NCI-H748 (cell line): ENCODE data around the gene DENND5A.
"Not testable (repeated sequence)": the region's sequence is repeated elsewhere in the genome, so short reads cannot be mapped to it uniquely, and the experiment has no call there.

ENCODE experiments used
- DNase-seq: peaks from one replicate; lab custom pipeline; 2025; ENCODE audit not compliant: unreplicated experiment; lab: John Stamatoyannopoulos, UW

The DENND5A gene

DNA sequence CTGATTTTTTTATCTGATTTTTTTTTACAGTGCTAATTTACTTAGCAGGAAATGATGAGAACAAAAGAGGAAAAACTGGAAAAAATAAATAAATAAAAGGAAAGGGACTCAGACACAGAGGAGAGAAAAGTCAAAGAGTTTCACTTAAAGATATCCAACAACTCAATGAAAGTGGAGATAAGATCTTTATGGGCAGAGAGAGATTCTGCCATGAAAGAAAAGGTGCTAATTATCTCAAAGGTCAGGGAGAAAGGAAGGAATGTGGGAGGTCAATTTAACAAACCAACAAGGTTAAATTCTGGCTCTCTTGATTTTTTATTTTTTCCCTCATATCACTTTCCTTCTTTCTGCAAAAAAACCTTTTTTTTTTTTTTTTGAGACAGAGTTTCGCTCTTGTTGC is 86.0 kb downstream of the DENND5A start:
- no peak for DNase-seq

DNA sequence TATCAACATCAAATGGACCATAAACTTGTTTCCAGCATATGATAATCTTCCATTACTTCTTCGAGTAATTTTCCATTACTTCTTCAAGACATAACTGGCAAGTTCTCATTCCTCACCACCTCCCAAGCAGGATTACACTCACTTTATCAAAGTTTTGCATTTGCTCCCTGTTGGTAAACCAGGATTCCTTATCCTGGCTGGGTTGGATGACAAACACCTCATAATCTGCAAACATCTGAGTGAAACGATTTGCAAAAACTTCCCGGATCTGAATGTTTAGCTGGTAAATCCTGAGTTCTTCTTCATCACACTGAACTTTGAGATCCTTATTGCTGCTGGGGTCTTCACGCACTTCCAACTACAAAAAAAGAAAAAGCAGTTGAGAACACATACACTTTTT is 86.4 kb downstream of the DENND5A start:
- no peak for DNase-seq

DNA sequence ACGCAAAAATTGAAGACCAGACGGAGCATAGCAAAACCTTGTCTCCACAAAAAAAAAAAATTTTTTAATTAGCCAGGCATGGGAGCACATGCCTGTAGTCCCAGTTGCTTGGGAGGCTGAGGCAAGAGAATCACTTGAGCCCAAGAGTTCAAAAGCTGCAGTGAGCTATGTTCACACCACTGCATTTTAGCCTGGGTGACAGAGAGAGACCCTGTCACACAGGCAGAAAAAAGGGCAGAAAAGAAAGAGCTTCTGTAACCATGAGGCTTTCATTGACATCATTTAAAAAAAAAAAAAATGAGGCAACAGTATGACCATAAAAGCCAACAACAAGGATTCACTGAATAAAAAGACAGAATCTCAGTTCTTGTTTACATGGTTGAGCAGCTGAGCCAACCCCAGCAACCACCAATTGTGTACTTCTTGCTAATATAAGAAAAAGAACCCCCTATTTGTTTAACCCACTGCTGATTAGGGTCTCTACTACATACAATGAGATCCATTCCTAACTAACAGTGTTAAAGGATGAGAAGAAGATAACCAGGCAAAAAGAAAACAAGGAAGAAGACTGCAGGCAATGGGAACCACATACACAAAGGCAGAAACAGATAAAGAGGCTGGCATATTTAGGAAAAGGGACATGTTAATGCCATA is 87.6 kb downstream of the DENND5A start:
- DNase-seq, result no peak

DNA sequence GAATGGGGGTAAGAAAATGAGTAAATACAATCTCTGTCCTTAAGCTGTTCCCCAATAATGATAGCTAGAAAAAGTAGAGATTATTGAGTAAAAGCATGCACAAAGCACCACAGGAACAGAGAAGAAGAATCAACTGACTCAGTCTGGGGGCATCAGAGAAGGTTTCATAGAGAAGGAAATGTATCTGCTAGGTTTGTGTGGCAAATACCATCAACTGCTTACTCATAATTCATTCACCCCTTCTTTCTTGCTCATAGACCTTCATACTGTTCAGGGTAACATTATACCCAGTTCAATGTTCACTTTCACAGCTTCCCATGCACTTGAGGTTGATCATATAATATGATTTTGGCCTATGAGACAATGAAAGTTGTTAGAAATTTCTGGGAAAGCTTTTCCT is 88.6 kb downstream of the DENND5A start:
- DNase-seq, result no peak

DNA sequence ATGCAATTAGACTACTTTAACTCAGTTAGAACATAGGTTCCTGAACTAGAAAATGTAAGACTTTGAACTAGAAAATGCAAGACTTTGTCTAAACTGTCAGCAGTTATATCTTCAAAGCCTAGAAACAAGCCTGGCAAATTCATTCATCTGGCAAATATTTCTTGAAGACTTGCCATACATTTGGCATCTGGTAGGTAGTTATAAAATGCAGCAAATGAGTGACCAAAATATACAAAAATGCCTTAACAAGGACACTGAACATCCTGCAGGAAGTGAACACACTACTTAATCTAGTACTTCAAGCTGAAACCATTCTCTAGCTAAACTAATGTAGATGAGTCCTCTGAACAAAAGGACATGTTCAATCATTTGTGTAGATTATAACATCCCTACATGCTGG is 89.0 kb downstream of the DENND5A start:
- no peak for DNase-seq

DNA sequence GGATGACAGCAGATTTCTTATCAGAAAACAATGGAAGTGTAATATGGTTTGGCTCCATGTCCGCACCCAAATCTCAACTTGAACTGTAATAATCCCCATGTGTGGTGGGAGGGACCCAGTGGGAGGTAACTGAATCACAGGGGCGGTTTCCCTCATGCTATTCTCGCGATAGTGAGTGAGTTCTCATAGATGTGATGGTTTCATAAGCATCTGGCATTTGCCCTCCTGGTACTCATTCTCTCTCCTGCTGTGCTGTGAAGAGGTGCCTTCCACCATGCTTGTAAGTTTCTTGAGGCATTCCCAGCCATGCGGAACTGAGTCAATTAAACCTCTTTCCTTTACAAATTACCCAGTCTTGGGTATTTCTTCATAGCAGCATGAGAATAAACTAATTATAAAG is 92.8 kb downstream of the DENND5A start:
- no peak for DNase-seq

DNA sequence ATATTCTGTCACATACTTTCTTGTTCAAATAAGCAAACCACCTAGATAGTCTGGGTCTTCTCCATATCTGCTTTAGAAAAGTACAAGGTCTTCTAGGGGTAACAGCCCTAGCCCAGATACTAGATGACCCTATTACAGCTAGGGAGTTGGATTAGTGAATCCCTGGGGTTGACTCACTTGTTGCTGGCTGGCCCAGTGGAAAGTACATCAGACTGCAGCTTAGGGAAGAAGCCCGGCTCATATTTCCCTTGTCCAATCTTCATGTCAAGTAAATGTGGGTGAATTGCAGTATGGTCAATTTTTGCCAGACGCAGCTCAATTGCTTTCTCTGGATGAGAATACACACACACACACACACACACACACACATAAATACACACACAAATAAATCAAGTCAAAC is 94.7 kb downstream of the DENND5A start:
- no peak for DNase-seq

DNA sequence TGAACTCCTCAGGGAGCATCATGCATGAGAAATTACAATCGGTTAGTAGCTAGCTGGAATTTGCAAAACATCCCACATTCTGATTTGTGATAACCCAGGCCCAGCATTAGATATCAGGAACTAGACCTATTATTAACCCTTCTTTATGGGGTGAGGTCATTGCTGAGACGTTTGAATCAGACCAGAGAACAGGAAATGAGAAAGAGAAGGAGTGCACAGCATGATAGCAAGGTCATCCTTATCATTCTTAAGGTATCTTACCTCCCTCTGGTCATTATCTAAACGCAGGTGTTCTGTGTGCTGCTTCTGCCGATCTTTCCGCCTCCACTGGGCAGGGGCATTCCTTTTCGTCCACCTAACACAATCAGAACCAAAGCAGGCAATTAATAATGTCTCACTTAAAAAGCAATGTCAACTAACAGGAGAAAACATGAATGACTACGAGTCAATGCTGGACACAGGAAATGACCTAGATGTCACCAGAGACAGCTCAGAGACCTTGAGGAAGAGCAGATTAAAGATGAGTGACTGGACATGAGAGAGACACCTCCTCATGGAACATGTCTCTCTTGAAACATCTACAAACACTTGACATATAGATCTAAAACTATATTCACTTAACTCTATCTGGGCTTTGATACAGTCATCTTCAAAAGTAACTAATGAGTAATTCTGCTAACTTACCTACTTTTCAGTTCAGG is 95.4 kb downstream of the DENND5A start:
- DNase-seq, result no peak

DNA sequence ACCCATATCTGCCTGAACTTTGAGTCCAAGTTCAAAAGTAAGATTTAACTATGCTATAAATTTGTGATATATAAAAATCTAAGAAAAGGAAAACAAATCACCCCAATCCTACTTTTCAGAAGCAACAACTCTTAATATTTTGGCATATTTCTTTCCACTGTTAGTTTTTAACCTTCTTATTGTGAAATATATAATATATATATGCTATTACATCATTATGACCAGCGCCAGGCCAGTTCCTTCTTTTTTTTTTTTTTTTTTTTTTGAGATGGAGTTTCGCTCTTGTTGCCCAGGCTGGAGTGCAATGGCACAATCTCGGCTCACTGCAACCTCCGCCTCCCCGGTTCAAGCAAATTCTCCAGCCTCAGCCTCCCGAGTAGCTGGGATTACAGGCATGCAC is 103.2 kb downstream of the DENND5A start:
- DNase-seq, result not testable (repeated sequence)

DNA sequence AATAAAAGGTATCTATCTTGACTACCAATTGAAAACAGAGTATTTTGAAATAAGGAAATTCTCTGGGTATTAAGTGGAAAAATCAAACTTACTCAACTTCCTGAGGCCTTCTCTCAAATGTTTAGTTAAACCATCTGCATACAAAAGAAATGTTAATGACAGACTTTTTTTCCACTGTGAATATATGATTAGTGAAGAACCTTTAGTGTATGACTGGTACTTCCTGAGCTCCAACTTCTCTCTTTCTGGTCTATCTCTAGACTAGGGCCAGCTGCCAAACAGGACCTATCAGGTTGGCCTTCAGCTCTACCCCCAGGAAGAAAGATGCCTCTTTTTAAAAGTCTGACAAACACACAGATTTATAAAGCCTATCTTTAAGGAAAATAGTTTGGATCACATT is 105.0 kb downstream of the DENND5A start:
- no peak for DNase-seq

DNA sequence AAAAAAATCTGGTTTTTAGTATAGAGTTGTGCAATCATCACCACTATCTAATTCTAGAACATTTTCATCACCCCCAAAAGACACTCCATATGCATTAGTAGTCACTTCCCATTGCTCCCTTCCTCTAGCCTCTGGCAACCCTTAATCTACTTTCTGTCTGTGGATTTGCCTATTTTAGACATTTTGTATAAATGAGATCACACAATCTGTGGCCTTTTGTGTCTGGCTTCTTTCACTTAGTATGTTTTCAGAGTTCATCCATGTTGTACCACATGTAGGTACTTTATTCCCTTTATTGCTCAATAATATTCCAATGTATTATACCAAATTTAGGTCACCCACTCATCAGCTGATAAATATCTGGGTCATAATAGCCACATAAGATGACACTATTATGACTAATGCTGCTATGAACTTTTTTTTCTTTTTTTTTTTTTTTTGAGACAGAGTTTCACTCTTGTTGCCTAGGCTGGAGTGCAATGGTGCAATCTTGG is 106.2 kb downstream of the DENND5A start:
- DNase-seq, result no peak

DNA sequence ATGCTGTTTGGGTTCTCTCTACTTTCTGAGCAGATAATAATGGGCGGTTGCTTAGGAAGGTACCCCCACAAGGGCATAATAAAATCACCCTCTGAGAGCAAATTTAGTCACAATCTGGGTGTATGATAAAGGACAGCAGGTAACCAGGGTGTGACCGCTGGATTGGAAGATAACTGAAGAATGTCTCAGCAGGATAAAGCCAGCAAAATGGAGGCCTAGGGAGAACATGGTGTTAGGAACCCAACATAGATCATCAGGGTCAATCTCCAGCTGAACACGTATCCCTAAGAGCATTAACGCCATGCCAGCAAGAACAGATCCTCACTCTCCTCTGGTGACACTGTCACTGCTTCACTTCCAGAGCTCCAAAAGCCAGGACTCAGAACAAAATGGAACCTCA is 109.2 kb downstream of the DENND5A start:
- no peak for DNase-seq

DNA sequence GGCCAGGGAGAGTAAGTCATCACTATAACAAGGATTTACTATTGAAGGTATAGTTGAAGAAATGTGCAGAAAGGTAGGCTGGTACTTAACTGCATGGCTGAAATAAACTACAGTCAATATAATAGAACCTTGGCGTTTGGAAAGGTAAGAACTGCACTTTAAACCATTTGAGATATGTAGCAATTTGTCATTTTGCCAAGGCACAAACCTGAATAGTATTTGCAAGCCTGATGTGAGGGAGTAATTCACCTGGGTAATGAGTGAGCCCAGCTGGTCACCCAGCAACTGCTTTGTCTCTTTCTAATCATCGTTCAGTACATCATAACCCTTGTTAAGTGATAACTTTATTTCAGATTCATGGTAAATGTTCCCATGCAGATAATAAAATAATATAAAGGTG is 111.5 kb downstream of the DENND5A start:
- no peak for DNase-seq

DNA sequence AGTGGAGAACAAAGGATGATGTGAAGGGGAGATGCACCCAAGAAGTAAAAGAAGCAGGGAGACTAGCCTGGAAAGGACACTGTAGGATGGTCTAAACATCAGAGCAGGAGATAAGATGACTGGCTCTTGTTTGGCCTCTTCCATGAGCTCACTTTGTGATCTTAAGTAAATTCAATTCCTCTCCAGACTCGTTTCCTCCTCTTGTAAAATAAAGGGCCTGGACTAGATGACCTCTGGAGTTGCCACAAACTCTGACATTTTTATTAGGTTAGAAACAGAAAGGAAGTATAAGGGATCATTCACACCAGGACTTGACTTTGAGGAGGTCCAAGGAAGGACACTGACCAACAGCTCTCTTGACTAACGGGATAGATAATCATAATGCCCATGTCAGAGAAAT is 113.5 kb downstream of the DENND5A start:
- DNase-seq, result no peak

DNA sequence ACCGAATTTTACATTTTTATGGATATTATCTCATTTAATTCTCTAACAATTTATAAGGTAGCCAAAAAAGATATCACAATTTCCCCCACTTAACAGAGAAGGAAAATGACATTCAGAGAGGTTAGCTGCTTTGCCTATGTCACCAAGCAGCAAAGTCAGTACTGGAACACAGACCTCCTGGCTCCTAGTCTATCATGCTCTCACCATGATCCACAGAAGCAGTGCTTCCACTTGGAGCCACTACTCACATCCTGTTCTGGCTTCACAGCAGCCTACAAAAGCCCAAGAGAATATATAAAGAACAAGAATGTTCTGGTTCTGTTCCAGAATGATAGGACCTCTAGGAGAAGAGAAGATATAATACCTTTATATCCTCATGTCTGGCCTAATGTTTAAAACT is 114.2 kb downstream of the DENND5A start:
- DNase-seq, result no peak

DNA sequence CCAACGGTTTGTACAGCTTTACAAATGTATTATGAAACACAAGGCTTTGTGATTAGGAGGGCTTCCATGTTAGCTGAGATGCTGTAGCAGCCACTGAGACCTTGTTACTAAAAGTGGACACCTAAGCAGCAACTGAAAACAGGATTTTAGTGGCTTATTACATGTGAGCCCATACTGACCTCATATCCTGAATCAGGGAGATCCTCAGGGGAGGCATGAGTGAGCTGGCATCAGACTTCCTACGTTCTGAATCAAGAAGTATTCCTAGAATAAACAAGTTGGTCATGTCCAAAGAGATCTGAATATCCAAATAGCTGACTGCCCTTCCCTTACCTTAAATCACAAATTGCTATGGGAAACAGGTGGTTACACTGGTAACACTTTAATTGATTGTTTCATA is 114.6 kb downstream of the DENND5A start:
- DNase-seq, result no peak

DNA sequence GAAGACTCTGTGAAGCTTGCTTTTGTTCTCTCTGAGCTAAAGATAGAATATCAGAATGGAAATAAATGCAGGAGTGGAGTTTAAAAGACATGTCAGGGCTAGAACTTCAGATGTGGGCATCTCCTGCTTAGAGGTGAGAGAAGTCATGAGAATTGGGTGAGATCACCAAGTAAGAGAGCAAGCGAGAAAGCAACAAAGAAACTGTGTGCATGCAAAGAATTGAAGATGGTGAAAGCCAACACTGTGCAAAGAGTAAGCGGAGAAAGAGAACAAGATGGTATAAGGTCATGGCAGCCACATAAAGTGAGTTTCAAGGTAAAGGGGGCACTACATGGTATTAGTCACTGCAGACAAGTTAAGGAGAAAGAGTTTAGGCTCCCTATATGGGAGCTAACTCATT is 116.4 kb downstream of the DENND5A start:
- no peak for DNase-seq

DNA sequence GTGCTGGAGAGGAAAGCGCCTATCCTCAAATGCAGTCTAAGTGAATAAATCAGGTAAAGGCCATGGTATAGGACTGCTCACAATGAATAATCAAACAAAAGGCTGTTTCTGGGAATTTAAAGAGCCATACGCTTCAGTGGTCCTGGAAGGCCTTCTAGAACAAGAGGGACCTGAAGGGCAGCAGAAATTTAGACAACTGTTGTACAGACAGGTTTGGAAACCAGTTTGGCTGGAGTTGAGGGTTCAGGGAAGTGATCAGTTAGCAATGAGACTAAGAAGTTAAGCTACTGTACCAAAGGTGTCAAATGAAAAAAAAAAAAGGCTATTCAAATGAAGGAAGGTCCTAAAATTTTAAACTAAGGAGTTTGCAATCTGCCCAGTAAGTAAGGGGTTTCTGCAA is 117.1 kb downstream of the DENND5A start:
- no peak for DNase-seq

DNA sequence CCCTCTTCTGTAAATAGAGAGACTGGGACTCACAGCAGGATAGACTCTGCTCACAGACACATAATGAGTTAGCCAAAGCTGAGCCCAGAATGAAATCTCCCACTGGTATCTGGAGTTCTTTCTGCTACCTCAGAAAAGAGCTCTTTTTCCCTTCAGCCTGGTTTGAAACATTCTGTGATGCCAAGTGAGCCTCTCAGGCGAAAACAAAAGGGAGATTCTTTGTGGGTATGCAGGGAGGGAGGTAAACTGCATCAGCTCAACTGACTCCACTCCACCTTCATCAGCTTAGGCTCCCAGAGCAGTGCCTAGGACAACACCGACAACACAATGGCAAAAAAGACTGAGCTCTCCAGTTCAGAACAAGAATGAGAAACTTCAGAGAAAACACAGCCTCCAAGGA is 118.7 kb downstream of the DENND5A start:
- no peak for DNase-seq

DNA sequence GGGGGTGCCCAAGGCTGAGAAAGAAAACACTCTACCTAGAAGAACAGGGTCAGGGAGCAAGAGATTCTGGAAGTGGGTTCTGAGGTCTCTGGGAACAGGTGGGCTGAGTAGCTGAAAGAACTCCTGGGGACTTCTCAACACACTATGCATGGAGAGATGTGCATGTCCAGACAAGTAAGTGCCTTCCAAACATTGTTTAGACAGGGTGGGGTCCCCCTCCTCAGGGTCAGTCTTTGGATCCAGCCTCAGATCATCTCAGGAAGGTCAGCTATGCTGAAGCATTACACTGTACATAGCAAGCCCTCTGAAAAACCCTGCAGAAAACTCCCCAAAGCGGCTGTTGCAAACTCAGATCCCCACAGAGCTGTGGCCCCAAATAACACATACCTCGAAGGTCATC is 119.9 kb downstream of the DENND5A start:
- DNase-seq, result no peak

DNA sequence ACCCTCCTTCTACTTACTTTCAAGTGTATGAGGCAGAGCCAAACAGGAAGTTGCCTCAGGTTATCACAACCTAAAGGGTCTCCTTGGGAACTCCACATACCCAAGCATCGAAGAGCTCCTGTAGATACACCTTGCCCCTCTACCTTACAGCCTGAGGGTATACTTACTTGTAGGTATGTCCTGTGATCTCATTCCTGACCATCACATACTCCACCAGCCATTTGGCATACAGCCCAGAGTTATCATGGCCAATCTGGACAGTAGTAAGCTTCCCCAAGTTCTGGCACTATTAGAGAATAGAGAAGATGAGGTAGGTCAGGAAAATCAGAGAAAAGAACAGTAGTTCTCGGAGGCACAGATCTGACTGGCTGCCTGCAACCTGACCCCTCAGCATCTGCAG is 120.3 kb downstream of the DENND5A start:
- DNase-seq, result no peak

DNA sequence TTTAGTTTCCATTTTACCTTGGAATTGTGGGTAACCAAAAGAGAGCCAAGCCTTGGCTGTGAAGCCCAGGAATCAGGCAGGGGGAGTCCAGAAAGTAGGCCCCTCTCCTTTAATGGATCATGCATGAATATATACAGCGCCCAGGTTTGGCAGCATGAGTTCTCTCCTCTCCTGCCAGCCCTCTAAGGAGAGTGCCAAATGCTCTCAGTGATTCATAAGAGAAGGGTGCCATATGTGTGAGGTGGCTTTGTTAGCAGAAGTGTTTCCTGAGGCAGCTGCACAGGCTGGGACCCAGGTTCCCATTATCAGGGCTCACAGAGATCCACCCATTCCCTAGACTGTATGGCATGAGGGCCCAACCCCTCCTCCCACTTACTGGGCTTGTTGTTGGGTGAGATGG is 121.4 kb downstream of the DENND5A start:
- no peak for DNase-seq

DNA sequence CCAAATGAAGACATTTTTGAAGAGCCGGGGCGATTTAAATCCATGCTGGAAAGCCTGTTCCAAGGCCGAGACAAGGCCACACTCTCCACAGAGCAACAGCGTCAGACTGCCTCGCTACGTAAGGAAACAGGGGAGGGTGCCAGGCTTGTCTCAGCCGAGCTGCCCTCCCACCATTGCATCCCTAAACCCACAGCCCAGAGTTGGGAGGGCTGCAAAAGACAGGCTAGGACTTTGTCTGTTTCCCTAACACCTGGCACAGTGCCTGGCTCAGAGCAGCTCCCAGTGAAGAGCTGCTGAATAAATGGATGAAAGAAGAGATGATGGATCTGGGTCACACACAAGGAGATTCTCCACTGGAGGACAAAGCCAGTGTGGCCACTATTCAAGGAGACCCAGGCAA is 122.4 kb downstream of the DENND5A start:
- DNase-seq, result no peak
